DLD1 (cell line): Measurements from ENCODE around the gene FGF6.

Experiments used
- in situ Hi-C: cut with HindIII; loops from 2 replicates; pipeline ENCODE4 v1.10.0; 2017; ENCODE audit warnings: low sequenced_read_pairs

Gene FGF6

GRCh38 chr12:4448371-4448940 is 2.8 kb upstream of the FGF6 start:
- in situ Hi-C loops, result no loop called here

DNA sequence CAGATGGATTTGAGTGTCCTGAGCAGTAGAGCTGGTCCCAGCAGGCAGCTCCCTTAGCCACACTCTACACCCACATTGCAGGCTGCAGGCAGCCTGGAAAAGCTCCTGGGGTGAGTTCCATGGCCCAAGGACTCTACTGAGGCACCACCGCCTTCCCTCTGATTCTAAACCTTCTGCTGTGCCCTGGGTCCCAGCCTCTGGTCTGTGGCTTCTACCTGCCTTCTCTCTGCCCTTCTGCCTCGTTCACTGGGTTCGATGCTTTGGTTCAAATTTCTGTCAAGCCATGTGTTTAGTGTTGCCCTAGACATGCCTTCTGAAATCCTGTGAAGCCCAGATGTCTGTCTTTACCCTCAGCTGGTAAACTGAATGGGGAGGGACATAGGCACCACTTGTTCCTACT is 1.5 kb upstream of the FGF6 start:
- in situ Hi-C loops, result no loop called here

DNA sequence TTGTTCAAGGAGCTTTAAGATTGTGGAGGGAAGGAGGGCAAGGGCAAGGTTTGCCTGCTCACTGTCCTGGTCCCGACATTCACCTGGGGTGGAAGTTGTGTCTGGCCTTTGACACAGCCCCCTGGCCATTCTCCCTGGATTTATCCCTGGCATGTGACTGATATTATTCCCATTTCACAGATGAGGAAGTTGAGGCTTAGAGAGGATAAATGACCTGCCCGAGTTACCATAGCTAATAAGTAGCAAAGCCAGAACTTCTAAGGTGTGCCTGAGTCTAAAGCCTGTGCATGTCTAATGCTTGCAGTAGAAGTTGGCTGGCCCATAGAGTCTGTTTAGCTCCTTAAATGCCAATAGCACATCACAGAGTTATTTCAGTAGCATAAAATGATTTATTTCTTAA is 720 bp upstream of the FGF6 start:
- in situ Hi-C loops, result no loop called here

- in situ Hi-C loops, result no loop called here
Measured at GRCh38 chr12:4444031-4444430, 1.6 kb downstream of the FGF6 start.

DNA sequence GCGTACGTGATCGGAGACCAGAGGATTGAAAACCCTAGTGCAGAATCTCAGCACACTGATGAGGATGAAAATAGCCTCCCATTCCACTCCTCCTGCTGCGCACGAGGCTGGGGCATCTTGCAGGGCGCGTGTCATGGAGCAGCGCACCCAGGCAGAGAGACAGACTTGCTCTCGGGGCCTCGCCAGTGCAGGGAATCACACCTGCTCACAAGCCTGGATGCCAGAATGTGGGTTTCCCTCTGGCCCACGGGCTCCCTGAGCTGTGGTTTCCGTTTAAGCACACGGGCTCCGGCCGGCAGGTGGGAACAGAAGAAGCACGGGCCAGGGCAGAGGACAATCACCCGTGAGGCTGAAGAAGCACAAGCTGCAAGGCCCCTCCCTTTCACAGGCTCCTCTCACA is 2.0 kb downstream of the FGF6 start:
- in situ Hi-C loops, result no loop called here

DNA sequence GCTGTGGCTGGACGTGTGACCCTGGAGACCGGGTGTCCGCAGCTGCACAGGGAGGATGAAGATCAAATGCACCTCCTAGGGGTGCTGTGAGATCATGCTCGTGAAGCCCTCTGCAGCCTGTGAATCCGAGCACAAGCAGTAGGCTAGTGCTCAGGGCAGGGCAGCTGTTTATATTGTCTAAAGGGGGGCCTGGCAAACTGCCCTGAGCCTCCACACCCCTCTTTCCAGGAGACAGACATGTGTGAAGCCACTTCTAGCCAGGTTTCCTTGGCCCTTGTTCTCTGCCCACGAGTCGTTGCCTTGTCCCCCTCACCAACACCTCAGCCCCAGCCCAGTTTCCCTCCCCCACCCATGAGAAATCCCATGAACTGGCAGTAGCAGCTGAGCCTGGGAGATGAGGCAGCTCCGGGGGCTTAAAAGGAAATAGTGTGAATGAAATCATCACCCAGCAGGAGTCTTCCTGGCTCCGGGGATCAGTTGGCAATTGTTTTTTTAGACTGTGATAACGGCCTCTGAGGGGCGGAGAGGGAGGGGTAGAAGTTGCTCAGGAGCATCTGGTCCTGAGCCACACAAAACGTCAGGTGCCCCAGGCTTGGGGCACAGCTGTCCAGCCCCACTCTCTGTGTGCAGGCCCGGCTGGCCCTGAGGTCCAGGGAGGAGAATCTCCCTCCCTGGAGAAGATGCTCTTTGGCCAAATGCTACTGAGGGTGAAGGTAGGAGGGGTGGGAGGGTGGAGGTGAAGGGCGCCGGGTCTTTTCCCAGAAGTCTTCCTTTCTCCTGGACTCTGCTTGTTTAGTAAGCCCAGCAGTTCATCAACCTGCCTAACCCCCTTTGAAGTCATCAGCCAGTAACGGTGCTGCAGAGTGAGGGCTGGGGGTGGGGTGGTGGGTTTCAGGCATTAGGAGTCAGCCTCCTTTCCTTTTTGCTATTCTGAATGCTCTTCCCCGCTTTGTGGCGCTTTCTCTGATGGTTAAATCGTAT is 4.0 kb downstream of the FGF6 start:
- in situ Hi-C loops, result no loop called here

DNA sequence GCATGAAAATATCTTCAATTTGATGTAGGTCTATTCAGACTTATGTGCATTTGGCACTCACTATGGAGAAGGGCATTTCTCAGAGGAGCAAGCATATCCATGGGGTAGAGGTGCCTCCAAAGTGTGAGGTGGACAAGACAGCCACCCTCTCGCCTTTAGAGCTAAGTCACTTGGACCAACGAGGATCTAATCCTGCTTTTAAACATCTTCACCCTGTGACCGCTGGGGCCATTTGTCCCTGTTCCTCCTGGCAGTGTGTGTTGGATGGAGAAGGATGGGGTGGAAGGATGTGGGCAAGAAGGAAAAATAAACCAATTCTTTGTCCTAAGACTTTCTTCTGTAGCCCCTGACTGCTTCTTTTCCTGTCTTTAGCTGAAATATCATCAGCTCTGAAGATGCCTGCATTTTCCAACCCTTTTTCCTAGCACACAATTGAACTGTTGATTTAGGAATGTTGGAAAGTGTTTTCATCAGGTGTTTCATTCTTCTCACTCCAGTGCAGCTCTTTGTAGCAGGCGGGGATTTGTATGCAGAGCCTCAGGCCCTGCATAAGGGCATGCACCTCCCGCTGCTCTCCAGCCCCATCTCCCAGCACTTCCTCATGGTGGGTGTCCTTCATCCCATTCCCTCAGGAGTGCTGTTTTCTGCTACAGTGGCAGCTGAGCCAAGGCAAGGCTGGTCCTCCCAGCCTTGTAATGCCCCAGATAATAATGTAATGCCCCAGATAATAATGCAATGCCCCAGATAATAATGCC is 5.3 kb downstream of the FGF6 start:
- in situ Hi-C loops, result no loop called here

- in situ Hi-C loops, result no loop called here
Measured at GRCh38 chr12:4439736-4440135, 5.9 kb downstream of the FGF6 start.

- in situ Hi-C loops, result no loop called here
Measured at GRCh38 chr12:4438834-4439596, 6.6 kb downstream of the FGF6 start.

GRCh38 chr12:4435537-4435936 is 10.1 kb downstream of the FGF6 start:
- in situ Hi-C loops, result no loop called here

DNA sequence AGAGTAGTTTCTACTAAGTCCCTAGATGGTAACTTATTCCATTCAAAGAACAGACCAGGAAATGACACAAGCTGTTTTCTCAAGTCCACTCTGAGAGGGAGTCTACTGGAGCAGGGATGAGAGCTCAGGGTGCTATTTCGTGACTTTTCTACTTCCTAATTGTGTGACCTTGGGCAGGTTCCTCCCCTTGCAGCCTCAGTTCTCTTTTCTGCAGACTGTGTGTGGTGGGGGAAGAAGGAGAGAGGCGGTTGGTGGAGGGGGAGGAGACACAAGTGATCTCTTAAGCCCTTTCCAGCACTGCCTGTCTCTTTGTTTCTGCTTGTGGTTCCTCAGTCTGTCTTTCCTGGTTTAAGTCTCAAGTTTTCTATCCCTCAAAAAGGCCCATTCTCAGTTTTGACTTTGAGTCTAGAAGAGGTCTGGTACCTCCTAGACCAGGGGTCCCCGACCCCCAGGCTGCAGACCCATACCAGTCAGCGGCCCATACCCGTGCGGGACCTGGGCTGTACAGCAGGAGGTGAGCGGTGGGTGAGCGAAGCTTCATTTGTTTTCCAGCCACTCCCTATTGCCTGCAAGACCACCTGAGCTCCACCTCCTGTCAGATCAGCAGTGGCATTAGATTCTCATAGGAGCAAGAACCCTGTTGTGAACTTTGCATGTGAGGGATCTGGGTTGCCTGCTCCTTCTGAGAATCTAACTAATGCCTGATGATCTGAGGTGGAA is 10.7 kb downstream of the FGF6 start:
- in situ Hi-C loops, result no loop called here

DNA sequence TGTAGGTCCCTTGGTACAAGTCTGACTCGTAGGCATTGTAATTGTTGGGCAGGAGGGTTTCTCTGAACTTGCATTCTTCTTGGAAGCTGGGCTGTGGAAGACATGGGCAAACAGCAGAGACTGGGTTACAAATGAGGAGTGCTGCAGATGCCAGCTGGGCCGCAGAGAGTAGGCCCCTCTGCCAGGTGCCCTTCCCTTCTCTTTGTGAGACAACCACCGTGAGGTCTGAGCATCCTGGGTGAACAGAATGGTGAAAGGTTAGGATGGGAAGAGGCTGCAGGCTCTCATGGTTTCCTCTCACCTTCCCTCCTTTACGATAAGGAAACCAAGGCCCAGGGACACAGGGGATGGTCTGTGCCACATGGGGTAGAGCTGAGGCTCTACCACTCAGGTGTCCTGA is 11.3 kb downstream of the FGF6 start:
- in situ Hi-C loops, result no loop called here

- in situ Hi-C loops, result no loop called here
Measured at GRCh38 chr12:4433745-4434058, 11.9 kb downstream of the FGF6 start.

DNA sequence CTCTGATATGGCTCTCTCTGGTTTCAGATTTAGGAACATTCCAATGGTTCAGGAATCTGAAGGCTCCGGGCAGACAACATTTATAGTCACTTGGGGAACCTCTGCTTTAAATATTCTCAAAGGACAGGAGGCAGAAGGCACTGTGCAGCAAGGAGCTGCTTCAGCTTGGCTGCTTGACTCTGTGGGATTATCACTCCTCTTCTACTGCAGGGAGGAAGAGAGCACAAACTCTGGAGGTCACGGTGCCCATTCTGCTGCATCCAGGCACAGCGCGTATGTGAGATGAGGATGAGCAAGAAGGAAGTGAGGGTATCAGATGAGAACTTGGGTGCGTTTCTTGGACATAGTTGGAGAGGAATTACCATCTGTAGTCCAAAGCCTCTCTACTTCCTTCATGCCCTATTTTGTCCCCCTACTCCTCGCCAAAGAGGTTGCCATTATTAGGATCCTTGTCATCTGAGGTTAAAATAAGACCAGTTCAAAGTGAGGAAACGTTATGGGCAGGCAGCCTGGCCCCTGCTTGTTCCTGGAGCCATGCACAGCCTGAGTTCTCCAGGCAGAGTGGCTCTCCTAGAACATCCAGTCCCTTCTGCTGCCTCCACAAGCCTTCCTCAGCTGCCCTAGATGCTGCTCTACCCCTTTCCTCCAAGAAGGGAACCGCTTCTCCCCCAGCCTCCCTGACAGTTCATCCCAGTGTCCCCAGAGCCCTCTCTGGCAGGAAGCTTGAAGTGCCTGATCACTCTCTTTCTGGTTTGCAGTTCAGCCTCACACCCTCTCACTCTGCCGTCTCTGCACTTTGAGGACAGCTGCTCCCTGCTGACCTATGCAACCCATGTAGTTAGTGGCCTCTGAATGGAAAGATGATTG is 12.5 kb downstream of the FGF6 start:
- in situ Hi-C loops, result no loop called here

GRCh38 chr12:4431866-4432265 is 13.7 kb downstream of the FGF6 start:
- in situ Hi-C loops, result no loop called here

DNA sequence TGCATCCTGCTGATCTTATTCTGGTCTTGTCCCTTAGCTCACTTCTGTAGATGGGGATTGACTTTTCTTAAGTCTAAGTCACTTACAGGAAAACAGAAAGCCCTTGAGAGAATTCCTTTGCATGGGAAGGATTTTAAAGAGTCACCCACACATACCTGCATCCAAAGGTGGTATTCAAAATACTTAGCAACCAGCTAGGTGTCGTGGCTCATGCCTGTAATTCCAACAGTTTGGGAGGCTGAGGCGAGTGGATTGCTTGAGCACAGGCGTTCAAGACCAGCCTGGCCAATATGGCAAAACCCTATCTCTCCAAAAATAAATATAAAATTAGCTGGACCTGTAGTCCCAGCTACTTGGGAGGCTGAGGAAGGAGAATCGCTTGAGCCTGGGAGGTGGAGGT is 14.2 kb downstream of the FGF6 start:
- in situ Hi-C loops, result no loop called here

DNA sequence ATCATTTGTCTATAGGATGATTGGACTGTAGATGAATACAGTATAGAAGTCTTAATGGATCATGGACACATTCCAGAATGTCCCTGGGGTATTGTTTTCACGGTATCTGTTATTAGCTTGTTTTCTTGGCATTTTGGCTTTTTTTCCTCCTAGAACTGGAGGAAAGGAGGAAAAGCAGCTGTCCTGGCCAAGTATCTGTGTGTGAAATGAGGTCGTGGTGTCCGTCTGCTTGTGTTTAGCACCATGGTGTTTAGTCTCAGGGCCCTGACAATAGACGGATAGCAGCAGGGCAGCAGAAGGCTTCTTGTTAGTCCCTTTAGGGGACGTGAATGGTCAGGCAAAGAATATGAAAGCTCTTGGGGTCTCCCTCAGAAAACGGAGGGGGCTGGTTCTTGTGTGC is 21.2 kb downstream of the FGF6 start:
- in situ Hi-C loops, result no loop called here

- in situ Hi-C loops, result no loop called here
Measured at GRCh38 chr12:4423528-4424195, 22.0 kb downstream of the FGF6 start.

GRCh38 chr12:4422985-4423384 is 22.6 kb downstream of the FGF6 start:
- in situ Hi-C loops, result no loop called here
